ENCODE data around the gene PCK1.

PCK1 gene

DNA sequence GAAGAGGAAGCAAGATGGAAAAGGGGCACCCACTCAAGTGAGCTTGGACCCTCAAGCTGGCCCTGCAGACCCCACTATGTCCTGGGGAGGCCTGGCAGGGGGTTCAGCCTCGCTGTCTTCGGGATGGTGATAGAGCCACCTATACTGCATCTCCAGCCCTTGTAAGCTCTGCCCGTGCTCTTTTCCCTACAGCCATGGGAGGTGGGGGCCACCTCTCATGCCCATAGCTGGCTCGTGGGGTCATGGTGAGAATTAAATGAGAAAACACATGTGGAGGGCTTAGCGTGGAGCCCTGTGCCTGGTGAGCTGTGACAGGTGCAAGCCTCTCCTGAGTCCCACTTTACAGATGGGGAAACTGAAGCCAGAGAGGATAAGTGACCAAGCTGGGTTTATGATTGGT, 27.7 kb downstream of the PCK1 start:
- no peak for DNase-seq (ENCODE audit: low read depth, low spot score)

DNA sequence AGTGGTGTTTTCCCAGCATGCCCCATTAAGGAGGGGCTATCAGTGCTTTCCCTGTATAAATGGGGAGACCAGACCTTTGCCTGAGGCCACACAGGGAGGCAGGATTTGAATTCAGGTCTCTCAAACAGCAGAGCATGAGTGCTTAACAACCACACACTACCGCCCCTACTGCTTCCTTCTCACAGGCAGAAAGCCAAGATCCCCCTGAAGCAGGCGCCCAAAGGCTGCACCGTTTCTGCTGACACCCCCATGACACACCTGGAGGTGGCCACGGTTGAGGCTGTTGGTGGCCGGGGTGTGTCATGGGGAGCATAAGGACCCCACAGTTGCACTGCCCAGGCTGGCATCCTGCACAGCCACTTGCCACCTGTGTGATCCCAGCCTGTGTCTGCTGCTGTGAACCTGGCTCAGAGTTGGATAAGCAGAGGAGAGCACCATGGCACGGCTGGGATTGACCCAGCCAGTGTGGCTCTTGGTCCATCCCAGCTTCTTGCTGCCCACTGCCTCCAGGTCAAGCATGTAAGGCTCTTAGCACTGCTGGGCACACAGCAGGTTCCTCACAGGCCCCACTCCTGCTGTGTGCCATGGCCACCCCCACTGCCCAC, 28.3 kb downstream of the PCK1 start:
- no peak for DNase-seq (ENCODE audit: low read depth, low spot score)

GRCh38 chr20:57589728-57590484, 29.0 kb downstream of the PCK1 start:
- DNase-seq (ENCODE audit: low read depth, low spot score) = no peak

DNA sequence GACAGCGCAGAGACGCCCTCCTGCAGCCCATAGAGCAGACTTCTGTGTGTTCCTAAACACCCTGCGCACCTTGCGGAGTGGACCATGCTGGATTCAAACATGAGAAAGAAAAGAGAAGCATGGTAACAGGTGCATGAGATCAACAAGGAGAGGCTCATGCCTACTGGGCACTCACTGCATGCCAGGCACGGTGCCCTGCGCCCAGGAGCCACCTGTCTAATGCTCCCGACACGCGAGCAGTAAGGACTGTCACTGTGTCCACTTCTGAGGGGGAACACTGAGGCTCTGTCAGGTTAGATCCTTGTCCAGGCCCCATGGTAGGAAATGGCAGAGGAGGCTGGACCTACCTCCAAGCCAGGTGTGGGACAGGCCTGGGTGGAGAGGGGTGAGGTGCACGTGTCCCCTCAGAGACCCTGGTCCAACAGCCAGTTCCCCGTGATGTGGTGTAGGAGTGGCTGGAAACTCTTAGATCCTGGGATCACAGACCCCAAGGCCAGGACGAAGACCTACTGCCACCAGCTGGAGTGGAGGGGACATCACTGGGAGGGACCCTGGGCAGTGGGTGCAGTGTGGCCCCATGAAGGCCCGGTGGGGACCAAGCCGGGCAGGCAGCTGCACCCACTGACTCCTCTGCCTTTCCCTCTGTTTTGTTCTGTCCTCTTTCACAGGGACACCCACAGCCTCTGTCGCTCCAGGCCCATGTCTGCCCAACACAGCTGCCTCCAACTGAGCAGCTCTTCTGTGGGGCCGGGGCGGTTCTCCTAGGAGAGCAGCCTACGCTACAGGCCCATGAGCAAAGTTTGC, 29.8 kb downstream of the PCK1 start:
- DNase-seq (ENCODE audit: low read depth, low spot score) = no peak

- DNase-seq (ENCODE audit: low read depth, low spot score) = no peak
Observed at GRCh38 chr20:57591289-57592229, 30.6 kb downstream of the PCK1 start.

DNA sequence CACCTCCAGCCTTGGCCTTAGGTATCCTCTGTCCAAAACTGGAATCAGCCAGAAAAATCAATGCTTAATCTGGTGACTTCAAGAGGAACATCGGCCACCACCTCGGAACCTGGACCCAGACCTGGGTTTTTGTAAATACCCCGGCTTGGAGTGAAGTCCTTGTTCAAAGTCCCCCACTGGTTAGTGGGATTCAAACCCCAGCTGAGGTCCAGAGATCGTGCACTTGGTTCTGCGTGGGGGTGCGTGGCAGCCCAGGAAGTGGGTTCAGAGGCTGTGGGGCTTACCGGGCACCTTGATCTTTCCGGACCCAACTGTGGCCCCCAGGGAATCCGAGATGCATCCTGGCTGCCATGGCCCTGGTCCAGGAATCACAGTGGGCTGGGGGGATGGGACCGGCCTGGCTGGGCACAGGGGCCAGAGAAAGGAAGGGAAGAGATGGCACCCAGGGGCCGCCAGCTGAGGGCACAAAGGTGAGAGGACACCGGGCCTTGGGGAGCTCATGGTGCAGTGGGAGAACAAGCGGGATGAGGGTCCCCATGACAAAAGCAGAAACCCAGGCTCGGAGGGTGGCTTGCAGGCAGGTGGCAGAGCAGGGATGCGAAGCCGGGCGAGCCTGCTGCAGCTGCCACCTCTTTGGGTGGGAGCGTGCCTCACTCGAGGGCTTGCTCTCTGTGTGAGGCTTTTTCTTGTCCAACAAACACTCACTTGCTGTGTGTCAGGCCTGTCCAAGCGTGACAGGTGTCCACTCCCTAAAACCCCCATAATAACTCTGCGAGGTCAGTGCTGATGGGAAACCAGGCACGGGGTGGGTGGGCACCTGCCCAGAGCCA, 31.6 kb downstream of the PCK1 start:
- DNase-seq (ENCODE audit: low read depth, low spot score) = no peak

DNA sequence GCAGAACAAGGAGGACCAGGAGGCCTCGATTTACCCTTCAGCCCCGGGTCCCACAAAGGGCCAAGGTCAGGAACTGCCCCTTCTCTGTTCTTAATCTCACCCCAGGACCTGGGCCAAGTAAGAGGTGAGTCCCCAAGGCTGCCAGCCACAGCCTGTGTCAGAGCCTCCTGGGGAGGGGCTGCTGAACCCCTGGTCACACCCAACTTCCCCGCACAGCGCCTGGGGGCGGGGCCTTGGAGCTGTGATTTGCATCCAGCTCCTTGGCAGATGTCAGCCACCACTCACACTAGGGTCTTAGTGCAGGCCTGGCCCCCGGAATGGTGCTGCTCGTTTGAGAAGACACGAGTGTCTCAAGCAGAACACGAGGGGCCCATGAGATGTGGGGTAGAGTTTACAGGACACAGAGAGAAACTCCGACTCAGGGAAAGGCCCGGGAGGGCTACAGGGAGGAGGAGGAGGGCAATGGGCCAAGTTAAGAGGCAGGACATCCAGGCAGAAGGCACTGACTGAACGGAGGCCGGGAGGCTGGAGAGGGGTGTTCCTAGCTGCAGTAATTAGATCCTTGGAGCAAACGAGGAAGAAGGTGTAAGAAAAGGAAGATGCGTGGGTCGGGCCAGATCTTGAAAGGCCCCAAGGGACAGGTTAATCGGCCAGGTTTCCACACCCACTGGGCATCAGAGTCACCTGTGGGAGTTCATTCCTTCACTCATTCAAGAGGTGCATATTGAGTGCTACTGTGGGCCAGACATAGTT, 32.4 kb downstream of the PCK1 start:
- DNase-seq (ENCODE audit: low read depth, low spot score) = no peak

DNA sequence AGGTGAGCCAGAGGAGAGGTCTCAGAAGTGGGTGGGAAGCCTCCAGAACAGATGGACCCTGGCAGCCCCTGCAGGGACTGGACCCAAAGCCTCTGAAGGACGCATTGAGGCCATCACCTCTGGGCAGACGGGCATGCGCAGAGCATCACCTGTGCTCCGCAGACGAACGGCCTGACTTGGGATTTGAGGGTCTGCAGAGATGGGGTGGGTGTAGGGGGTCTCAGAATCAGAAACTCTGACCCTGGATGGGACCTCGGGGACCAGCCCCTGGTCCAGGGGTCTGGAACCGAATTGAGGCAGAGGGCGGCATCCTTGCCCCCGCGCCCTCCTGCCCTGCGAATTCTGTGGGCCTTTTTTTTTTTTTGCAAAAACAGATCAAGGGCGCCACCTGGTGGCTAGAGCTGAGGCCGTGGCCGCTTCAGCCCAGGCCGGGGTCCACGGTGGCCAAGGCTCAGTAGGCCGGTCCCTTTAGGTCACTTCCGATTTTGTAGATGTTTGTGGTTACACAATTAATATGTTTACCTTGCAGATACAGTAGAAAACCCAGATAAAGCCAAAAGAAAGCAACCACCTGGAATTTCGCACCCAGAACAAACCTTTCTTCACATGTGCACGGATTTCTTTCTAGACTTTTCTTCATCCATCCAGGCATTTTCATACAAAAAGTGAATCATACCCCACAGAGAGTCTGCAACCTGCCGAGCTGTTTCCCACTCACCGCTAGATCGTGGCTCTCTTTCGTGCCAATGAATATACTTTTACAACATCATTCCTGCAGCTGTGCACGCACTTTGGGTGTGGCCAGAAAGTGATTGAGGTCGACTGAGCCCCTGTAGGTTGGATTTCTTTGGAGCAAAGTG, 33.4 kb downstream of the PCK1 start:
- DNase-seq (ENCODE audit: low read depth, low spot score) = no peak

GRCh38 chr20:57595041-57596030, 34.4 kb downstream of the PCK1 start:
- DNase-seq (ENCODE audit: low read depth, low spot score) = no peak

GRCh38 chr20:57596358-57596757, 35.4 kb downstream of the PCK1 start:
- no peak for DNase-seq (ENCODE audit: low read depth, low spot score)

DNA sequence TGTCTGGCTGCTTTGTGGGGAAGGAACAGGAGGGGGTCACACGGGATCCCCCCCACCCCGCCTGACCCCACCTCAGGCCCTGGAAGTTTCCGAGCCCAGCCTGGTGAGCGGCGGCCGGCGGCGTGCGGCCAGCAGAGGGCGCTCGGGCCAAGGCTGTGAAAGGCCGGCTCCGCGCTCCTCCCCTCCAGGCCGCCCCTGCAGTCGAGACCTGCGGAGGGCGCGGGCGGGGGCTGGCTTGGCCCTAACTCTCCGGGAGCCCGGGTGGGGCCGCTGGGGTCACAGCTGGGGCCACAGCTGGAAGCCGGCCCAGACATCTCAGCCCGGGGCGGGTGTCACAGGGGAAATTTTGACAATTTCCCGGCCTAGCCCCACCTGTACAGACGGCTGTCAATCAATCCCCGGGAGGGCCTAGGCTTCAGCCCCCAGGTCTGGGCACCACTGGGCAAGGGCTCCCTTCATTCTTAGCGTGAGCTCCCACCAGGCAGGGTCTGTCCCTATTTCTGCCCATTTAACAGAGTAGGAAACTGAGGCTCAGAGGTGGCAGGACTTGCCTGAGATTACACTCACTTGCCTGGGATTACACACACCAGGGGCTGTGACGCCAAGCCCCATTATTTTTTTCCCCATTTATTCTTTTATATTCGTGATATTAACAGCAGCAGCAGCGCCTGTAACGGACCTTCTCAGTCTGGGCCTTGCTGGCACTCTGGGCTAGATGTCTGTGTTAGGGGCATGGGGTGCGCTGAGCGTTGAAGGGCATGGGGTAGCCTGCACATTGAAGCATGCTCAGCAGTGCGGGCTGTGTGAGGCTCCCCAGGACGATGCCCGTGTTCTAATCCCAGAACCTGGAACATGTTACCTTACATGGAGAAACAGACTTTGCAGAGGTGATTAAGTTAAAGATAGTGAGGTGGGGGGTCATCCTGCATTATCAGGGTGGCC, 36.4 kb downstream of the PCK1 start:
- peak; percentile 40 for DNase-seq (ENCODE audit: low read depth, low spot score)

DNA sequence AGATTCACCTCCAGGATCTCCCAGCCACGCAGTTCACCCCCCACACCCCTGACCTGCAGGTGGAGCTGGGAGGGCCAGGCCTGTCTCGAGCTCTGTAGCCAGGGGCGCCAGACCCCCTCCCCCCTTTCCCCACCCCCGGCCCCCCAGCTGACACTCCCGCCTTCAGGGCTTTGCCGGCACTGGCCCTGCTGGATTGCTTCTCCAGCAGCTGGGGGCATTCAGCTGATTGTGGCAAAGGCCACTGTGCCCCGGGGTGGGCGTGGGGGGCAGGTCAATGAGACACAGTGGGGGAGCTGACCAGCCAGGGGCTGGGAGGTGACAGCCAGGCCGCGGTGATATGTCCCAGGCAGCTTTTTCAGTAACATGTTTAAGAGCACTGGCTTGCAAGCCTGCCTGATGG, 37.1 kb downstream of the PCK1 start:
- no peak for DNase-seq (ENCODE audit: low read depth, low spot score)

- DNase-seq (ENCODE audit: low read depth, low spot score) = no peak
Observed at GRCh38 chr20:57598491-57598890, 37.6 kb downstream of the PCK1 start.

DNA sequence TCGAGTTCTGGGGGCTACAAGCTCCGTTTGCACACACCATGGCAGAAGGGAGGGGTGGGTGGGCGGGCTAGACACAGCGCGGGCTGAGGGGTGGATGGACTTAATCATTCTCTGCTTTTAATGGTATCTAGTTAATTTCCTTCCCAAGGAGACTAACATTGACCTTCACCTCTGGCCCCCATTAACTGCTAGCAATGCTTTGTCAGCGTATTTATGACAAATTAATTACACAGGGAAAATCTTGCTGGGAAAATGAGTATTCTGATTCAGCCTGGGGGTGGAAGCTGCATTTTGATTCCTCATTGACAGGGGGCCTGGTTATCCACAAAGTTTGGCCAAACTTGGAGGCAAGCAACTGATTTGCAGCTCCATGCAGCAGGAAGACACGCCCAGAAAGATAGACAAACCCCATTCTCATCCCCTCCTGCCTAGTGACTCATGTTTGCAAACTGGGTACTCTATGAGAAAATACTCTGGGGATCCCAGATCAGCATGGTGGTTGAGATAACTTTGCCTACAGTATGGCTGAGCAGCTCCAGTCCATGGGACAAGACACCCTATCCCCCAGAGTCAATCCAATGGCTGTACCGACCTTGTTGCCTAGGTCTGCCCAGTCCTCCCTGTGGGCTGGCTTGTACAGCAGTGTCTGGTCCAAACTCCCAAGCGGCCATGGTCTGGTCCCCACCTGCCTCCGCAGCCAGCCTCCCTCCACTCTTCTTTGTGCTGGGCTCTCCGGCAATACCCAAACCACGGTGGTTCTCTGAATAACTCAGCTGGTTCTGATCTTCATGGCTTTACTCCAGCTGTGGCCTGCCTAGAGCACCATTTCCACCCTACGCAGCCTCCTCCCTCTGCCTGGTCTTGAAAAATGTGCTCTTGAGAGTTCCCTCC, 39.7 kb downstream of the PCK1 start:
- DNase-seq (ENCODE audit: low read depth, low spot score) = no peak

GRCh38 chr20:57601211-57601570, 40.3 kb downstream of the PCK1 start:
- no peak for DNase-seq (ENCODE audit: low read depth, low spot score)

GRCh38 chr20:57601737-57602136, 40.8 kb downstream of the PCK1 start:
- no peak for DNase-seq (ENCODE audit: low read depth, low spot score)
